HG02759 (cell line): ENCODE data around the gene ZNF560.

ENCODE experiments used
- ATAC-seq: cut with Tn5 transposase; IDR thresholded peaks from one replicate; pipeline ENCODE4 v1.9.1; 2021; ENCODE audit warnings: mild to moderate bottlenecking, moderate library complexity; ENCODE audit not compliant: unreplicated experiment

The ZNF560 gene

GRCh38 chr19:9436358-9436757, 62.1 kb downstream of the ZNF560 start:
- ATAC-seq: no peak

DNA sequence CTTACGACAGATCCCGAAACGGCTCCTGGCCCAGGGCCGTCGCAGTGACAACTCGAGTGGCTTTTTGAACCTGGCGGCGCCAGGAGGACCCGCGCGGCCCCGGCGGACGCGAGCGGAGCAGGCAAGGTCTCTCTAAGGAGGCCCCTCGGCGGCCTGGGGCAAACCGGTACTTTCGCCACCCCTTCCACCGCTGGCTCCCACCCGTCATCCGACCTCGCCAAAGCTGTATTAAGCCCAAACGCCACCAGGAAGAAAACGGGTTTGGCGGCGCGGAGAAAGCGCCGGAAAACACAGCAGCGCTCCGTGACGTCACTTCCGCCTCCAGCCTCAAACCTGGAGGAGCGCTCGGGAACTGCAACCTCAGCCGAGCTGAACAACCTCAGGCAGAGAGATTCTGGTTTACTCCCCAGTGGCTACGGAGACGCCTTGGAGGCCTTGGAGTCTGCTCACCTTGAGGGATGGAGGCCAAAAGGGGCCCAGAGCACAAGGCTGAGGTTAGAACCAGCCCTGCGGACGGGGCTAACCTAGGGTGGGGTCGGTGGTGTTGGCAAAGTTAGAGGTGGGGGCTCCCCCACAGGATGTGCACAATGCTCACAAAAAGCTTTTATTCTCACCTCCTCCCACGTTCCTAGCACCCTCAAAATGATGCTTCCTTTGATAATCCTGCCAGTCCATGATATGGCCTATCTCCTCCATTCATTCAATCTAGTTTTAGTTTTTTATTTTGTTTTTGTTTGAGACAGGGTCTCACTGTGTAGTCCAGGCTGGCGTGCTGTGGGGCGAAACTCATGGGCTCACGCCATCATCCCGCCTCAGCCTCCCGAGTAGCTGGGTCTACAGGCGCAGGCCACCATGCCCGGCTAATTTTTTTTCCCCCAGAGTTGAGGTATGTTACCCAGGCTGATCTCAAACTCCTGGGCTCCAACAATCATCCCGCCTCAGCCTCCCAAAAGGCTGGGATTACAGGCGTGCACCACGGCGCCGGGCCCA, 62.8 kb downstream of the ZNF560 start, which contains the start of gene ZNF266:
Gene ZNF266, minus strand, starts transcription at position 295 of the 990 bp plus-strand sequence. CDS start 15,484 bp downstream, outside the sequence.
- ATAC-seq: peak; percentile 94

DNA sequence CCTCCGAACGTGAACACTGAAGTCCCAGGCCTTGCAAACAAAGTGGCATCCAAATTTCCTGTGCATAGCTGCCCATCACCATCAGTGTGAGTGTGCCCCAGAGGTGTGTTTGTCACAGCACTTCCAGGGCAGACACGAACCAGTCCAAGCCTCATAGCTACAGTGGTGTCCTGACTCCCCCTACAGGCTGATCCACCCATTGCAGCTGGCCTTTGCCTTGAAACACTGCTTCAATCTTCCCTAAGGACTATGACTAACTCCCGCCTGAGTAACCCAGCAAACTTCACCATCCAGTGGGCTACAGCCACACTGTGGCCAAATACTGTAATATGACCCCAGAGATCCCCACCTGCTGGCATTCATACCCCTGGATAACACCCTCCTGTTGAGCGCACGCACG, 66.9 kb downstream of the ZNF560 start:
- ATAC-seq: no peak

DNA sequence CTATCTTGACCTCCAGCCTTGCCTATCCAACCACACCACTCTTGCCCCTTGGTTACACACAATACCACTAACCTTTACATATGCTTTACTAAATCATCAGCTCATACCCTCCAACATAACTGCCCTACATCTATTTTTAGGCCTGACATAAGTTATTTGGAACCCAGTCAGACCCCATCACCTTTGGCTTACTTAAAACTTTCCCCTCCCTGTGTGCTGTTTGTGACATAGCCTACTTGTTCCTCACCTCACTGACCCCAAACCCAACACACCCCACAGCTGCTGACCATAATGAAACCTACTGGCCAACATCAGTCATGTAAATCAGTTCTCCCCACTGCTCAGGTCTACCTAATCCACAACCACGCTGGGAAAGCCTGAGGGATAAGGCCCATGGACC, 68.0 kb downstream of the ZNF560 start:
- ATAC-seq: no peak

GRCh38 chr19:9427941-9428340, 70.5 kb downstream of the ZNF560 start:
- no peak for ATAC-seq
